ENCODE measurements around the gene OR2A1.
"Not testable (repeated sequence)": the region's sequence is repeated elsewhere in the genome, so short reads cannot be mapped to it uniquely, and the experiment has no call there.

- TF ChIP-seq CTCF, POLR2A (IDR thresholded peaks at IDR 0.05): not testable (repeated sequence)
These were observed 19.2 kb downstream of the OR2A1 start for GRCh38 chr7:144331221-144331995.

Measured in adrenal gland (tissue), 5 donors.